Measurements from ENCODE around the gene ZNF530. TPM values are rescaled to one million over a fixed set of nuclear protein-coding genes. Genes with fewer than 3 reads are reported as not detected.

Gene ZNF530
- total and polyA plus RNA-seq, 4 donors: 1.6 to 2.5 (median 2.3) TPM; not detected in 1

- Histone ChIP-seq H3K27ac (ENCODE audit: low read depth in 1 of 2, low read length in 2 of 2) (no peak overlapping the region), H3K27me3 (ENCODE audit: control insufficient read depth in 1 of 2, insufficient read depth in 2 of 2, low read length in 1 of 2) (no peaks in the 10 kb centered on the region), H3K4me1 (ENCODE audit: control insufficient read depth in 1 of 2, insufficient read depth in 2 of 2, low read length in 2 of 2) (no peaks in the 10 kb centered on the region), H3K4me3 (ENCODE audit: low read length in 2 of 2) (no peak overlapping the region), H3K36me3 (ENCODE audit: control insufficient read depth in 1 of 2, insufficient read depth in 2 of 2, low read length in 1 of 2) (peaks cover 0 to under 1% of the 10 kb centered on the region in 2 donors), H3K9me3 (ENCODE audit: control insufficient read depth, low read length) (peaks cover 41% of the 10 kb centered on the region)
- intact Hi-C loops (cut with DNase I): no loop called here
- ATAC-seq (ENCODE audit: low FRiP score): no peak
- 57 to 65% methylated on average over 7 of the region's 7 CpGs for WGBS, 2 donors
- DNase-seq: no peak
Measured at GRCh38 chr19:57566396-57567265, 33.1 kb upstream of the ZNF530 start.

GRCh38 chr19:57570707-57571106 is 29.0 kb upstream of the ZNF530 start:
- peaks cover 64% of the 10 kb centered on the region for H3K9me3 ChIP-seq (ENCODE audit: control insufficient read depth, low read length)
- no peaks in the 10 kb centered on the region for H3K4me1 ChIP-seq (ENCODE audit: control insufficient read depth in 1 of 2, insufficient read depth in 2 of 2, low read length in 2 of 2)
- no peak for ATAC-seq (ENCODE audit: low FRiP score)
- intact Hi-C loops (cut with DNase I): no loop called here
- peaks cover 21 to 30% of the 10 kb centered on the region in 2 donors for H3K36me3 ChIP-seq (ENCODE audit: control insufficient read depth in 1 of 2, insufficient read depth in 2 of 2, low read length in 1 of 2)
- no peak overlapping the region for H3K27ac ChIP-seq (ENCODE audit: low read depth in 1 of 2, low read length in 2 of 2)
- H3K27me3 ChIP-seq (ENCODE audit: control insufficient read depth in 1 of 2, insufficient read depth in 2 of 2, low read length in 1 of 2): no peaks in the 10 kb centered on the region
- no peak overlapping the region for H3K4me3 ChIP-seq (ENCODE audit: low read length in 2 of 2)
- DNase-seq: no peak

GRCh38 chr19:57572415-57572947 is 27.2 kb upstream of the ZNF530 start:
- DNase-seq: no peak
- H3K36me3 ChIP-seq (ENCODE audit: control insufficient read depth in 1 of 2, insufficient read depth in 2 of 2, low read length in 1 of 2): peaks cover 24 to 32% of the 10 kb centered on the region in 2 donors

GRCh38 chr19:57576661-57577060 is 23.0 kb upstream of the ZNF530 start:
- intact Hi-C loops (cut with DNase I): no loop called here
- H3K9me3 ChIP-seq (ENCODE audit: control insufficient read depth, low read length): peaks cover 39% of the 10 kb centered on the region
- H3K36me3 ChIP-seq (ENCODE audit: control insufficient read depth in 1 of 2, insufficient read depth in 2 of 2, low read length in 1 of 2): peaks cover 24 to 30% of the 10 kb centered on the region in 2 donors
- no peak overlapping the region for H3K27ac ChIP-seq (ENCODE audit: low read depth in 1 of 2, low read length in 2 of 2)
- DNase-seq: no peak
- H3K27me3 ChIP-seq (ENCODE audit: control insufficient read depth in 1 of 2, insufficient read depth in 2 of 2, low read length in 1 of 2): no peaks in the 10 kb centered on the region
- no peak overlapping the region for H3K4me3 ChIP-seq (ENCODE audit: low read length in 2 of 2)
- ATAC-seq (ENCODE audit: low FRiP score): no peak
- no peaks in the 10 kb centered on the region for H3K4me1 ChIP-seq (ENCODE audit: control insufficient read depth in 1 of 2, insufficient read depth in 2 of 2, low read length in 2 of 2)

More at GRCh38 chr19:57572415-57572947, 27.2 kb upstream of the ZNF530 start:
- intact Hi-C loops (cut with DNase I): no loop called here
- H3K27ac ChIP-seq (ENCODE audit: low read depth in 1 of 2, low read length in 2 of 2): no peak overlapping the region
- H3K4me1 ChIP-seq (ENCODE audit: control insufficient read depth in 1 of 2, insufficient read depth in 2 of 2, low read length in 2 of 2): no peaks in the 10 kb centered on the region
- ATAC-seq (ENCODE audit: low FRiP score): no peak
- H3K9me3 ChIP-seq (ENCODE audit: control insufficient read depth, low read length): peaks cover 67% of the 10 kb centered on the region
- 98 to 99% methylated on average over 3 of the region's 3 CpGs for WGBS, 2 donors
- H3K4me3 ChIP-seq (ENCODE audit: low read length in 2 of 2): no peak overlapping the region
- no peaks in the 10 kb centered on the region for H3K27me3 ChIP-seq (ENCODE audit: control insufficient read depth in 1 of 2, insufficient read depth in 2 of 2, low read length in 1 of 2)

- Histone ChIP-seq H3K36me3 (ENCODE audit: control insufficient read depth in 1 of 2, insufficient read depth in 2 of 2, low read length in 1 of 2) (peaks cover 10 to 15% of the 10 kb centered on the region in 2 donors), H3K4me1 (ENCODE audit: control insufficient read depth in 1 of 2, insufficient read depth in 2 of 2, low read length in 2 of 2) (no peaks in the 10 kb centered on the region), H3K4me3 (ENCODE audit: low read length in 2 of 2) (peak within 1 kb of the TSS; percentile 83 to 92), H3K27me3 (ENCODE audit: control insufficient read depth in 1 of 2, insufficient read depth in 2 of 2, low read length in 1 of 2) (no peaks in the 10 kb centered on the region), H3K9me3 (ENCODE audit: control insufficient read depth, low read length) (peaks cover 20% of the 10 kb centered on the region), H3K27ac (ENCODE audit: low read depth in 1 of 2, low read length in 2 of 2) (no peak within 1 kb of the TSS)
- DNase-seq: peak; percentile 97 to 98
- ATAC-seq (ENCODE audit: low FRiP score): peak; percentile 98
- intact Hi-C loops (cut with DNase I): no loop called here
- 1% methylated on average over 62 of the region's 62 CpGs for WGBS, 2 donors
Measured at GRCh38 chr19:57578487-57579205, 21.0 kb upstream of the ZNF530 start, which contains the start of gene ZNF416. Gene ZNF416 (minus strand): TSS chr19:57578911. CDS start chr19:57578704, 207 bp downstream.

- Histone ChIP-seq H3K36me3 (ENCODE audit: control insufficient read depth in 1 of 2, insufficient read depth in 2 of 2, low read length in 1 of 2) (peaks cover 0 to 4% of the 10 kb centered on the region in 2 donors), H3K27ac (ENCODE audit: low read depth in 1 of 2, low read length in 2 of 2) (no peak overlapping the region), H3K27me3 (ENCODE audit: control insufficient read depth in 1 of 2, insufficient read depth in 2 of 2, low read length in 1 of 2) (no peaks in the 10 kb centered on the region), H3K4me1 (ENCODE audit: control insufficient read depth in 1 of 2, insufficient read depth in 2 of 2, low read length in 2 of 2) (no peaks in the 10 kb centered on the region), H3K9me3 (ENCODE audit: control insufficient read depth, low read length) (peaks cover 16% of the 10 kb centered on the region), H3K4me3 (ENCODE audit: low read length in 2 of 2) (peak overlapping the region in 1 of 2 donors; percentile 36)
- ATAC-seq (ENCODE audit: low FRiP score): no peak
- WGBS, 2 donors: 24 to 31% methylated on average over 21 of the region's 21 CpGs
- DNase-seq: no peak
- intact Hi-C loops (cut with DNase I): loop anchor here in 1 of 2 donors (2.0 kb wide), 1 partner anchor 56 kb away; the partner anchor contains the start of gene ZNF549
Measured at GRCh38 chr19:57583104-57583520, 16.6 kb upstream of the ZNF530 start.

GRCh38 chr19:57583521-57584416 is 15.9 kb upstream of the ZNF530 start, which contains the start of gene ZIK1:
Gene ZIK1 (plus strand): TSS chr19:57584145. CDS start chr19:57584357, 212 bp downstream.
- no peaks in the 10 kb centered on the region for H3K4me1 ChIP-seq (ENCODE audit: control insufficient read depth in 1 of 2, insufficient read depth in 2 of 2, low read length in 2 of 2)
- 1 to 2% methylated on average over 63 to 76 of the region's 76 CpGs for WGBS, 2 donors
- peak; percentile 95 for ATAC-seq (ENCODE audit: low FRiP score)
- H3K9me3 ChIP-seq (ENCODE audit: control insufficient read depth, low read length): peaks cover 22% of the 10 kb centered on the region
- peaks cover under 1 to 9% of the 10 kb centered on the region in 2 donors for H3K36me3 ChIP-seq (ENCODE audit: control insufficient read depth in 1 of 2, insufficient read depth in 2 of 2, low read length in 1 of 2)
- H3K27ac ChIP-seq (ENCODE audit: low read depth in 1 of 2, low read length in 2 of 2): no peak within 1 kb of the TSS
- peak; percentile 94 for DNase-seq
- H3K27me3 ChIP-seq (ENCODE audit: control insufficient read depth in 1 of 2, insufficient read depth in 2 of 2, low read length in 1 of 2): no peaks in the 10 kb centered on the region
- H3K4me3 ChIP-seq (ENCODE audit: low read length in 2 of 2): peak within 1 kb of the TSS; percentile 32 to 68
- intact Hi-C loops (cut with DNase I): loop anchor here in 1 of 2 donors (2.0 kb wide), 1 partner anchor 57 kb away; the partner anchor contains the start of gene ZNF549

GRCh38 chr19:57587529-57587928 is 12.2 kb upstream of the ZNF530 start:
- WGBS, 2 donors: 97 to 99% methylated on average over 1 of the region's 1 CpG
- intact Hi-C loops (cut with DNase I): no loop called here
- H3K27ac ChIP-seq (ENCODE audit: low read depth in 1 of 2, low read length in 2 of 2): no peak overlapping the region
- H3K4me1 ChIP-seq (ENCODE audit: control insufficient read depth in 1 of 2, insufficient read depth in 2 of 2, low read length in 2 of 2): no peaks in the 10 kb centered on the region
- H3K9me3 ChIP-seq (ENCODE audit: control insufficient read depth, low read length): peaks cover 55% of the 10 kb centered on the region
- peaks cover 19 to 29% of the 10 kb centered on the region in 2 donors for H3K36me3 ChIP-seq (ENCODE audit: control insufficient read depth in 1 of 2, insufficient read depth in 2 of 2, low read length in 1 of 2)
- no peak overlapping the region for H3K4me3 ChIP-seq (ENCODE audit: low read length in 2 of 2)
- DNase-seq (no peak), ATAC-seq (ENCODE audit: low FRiP score) (no peak)
- no peaks in the 10 kb centered on the region for H3K27me3 ChIP-seq (ENCODE audit: control insufficient read depth in 1 of 2, insufficient read depth in 2 of 2, low read length in 1 of 2)

All from aorta (tissue), 5 donors.